MM.1S (cell line): Measurements from ENCODE around the gene ATP8B3.

ENCODE experiments used
- CTCF ChIP-seq: fragments of 300-600 bp; sonication (generic); IDR thresholded peaks from 2 replicates; pipeline ENCODE4 v1.5.1; 2016; ENCODE audit warnings: antibody characterized with exemption, low read length, mixed read lengths
- EZH2 ChIP-seq: fragments of 300-600 bp; sonication (generic); optimal IDR thresholded peaks from 2 replicates; pipeline ENCODE3; 2017; ENCODE audit warnings: low read depth, mild to moderate bottlenecking, antibody characterized with exemption, low read length, mixed read lengths
- EZH2phosphoT487 ChIP-seq: fragments of 300-600 bp; sonication (generic); IDR thresholded peaks from 2 replicates; pipeline ENCODE4 v1.6.1; 2018; ENCODE audit warnings: antibody characterized with exemption, low read length

- no peak for TF ChIP-seq CTCF
- TF ChIP-seq EZH2: no peak
- TF ChIP-seq EZH2phosphoT487: no peak
Observed at GRCh38 chr19:1758231-1758577, 53.9 kb downstream of the ATP8B3 start.
